HCT116 (cell line): ENCODE data around the gene AOC1. TPM values are rescaled to one million over a fixed set of nuclear protein-coding genes. Genes with fewer than 3 reads are reported as not detected.

Experiments used
- ATAC-seq: fragments of 200-7000 bp; cut with Tn5 transposase; 2 replicates; pipeline ENCODE4 v1.9.1; 2020; ENCODE audit warnings: mild to moderate bottlenecking, moderate library complexity
- BruUV-seq: library from RNA; stranded (reverse); fragments of 400-500 nt; replicated peaks from 2 replicates; lab custom pipeline; 2021; lab: Mats Ljungman, UMichigan
- CTCF ChIA-PET: fragments of 300-600 bp; sonication (Branson Sonifier 250); formaldehyde crosslinking; loops from one replicate; lab custom pipeline; 2021; ENCODE audit warnings: antibody characterized with exemption; lab: Charles Lee
- POLR2A ChIA-PET: fragments of 300-600, 350-600 bp; sonication (Branson Sonifier 250); formaldehyde crosslinking; loops from one replicate; lab custom pipeline; 2021; ENCODE audit warnings: antibody characterized with exemption; lab: Charles Lee
- RAD21 ChIA-PET, 2 experiments: fragments of 300-600 bp; sonication (Branson Sonifier 250); formaldehyde crosslinking; loops; one replicate each; lab custom pipeline; 2023; ENCODE audit warnings: low total read pairs in 2 of 2; ENCODE audit not compliant: uncharacterized antibody in 2 of 2, unreplicated experiment in 2 of 2, low non-redundant PET in 1 of 2; lab: Charles Lee
- DNase-seq: peaks from one replicate; pipeline ENCODE4 v3.0.0-alpha.2; 2010; ENCODE audit warnings: low read depth, low spot score
- H2AFZ ChIP-seq: fragments of 200-600 bp; shearing (Covaris generic), sonication (generic); 2 replicates; pipeline ENCODE4 v1.6.1; 2017; ENCODE audit warnings: low read depth, mixed run types, mixed read lengths, antibody characterized with exemption, low read length; ENCODE audit not compliant: poor library complexity, severe bottlenecking
- H3K27ac ChIP-seq: 2 replicates; pipeline ENCODE4 v1.5.1; 2012; ENCODE audit warnings: low read depth, low read length
- H3K27me3 ChIP-seq: fragments of 200-600 bp; sonication (generic); 2 replicates; pipeline ENCODE4 v1.6.1; 2016; ENCODE audit warnings: mixed run types, low read length, mixed read lengths; ENCODE audit not compliant: insufficient read depth
- H3K36me3 ChIP-seq, 2 experiments: fragments of 200-500 bp in 1 of 2; fragments of 200-600 bp in 1 of 2; sonication (Bioruptor generic) in 1 of 2; sonication (generic) in 1 of 2; 2 replicates each; pipeline versions ENCODE4 v1.5.1 to v1.6.1; 2014 to 2016; ENCODE audit warnings: low read length in 2 of 2, inconsistent platforms in 1 of 2, mixed read lengths in 1 of 2, mixed run types in 1 of 2; ENCODE audit not compliant: insufficient read depth in 2 of 2, control insufficient read depth in 1 of 2
- H3K4me1 ChIP-seq, 2 experiments: fragments of 200-600 bp in 1 of 2; sonication (generic) in 1 of 2; 2 replicates each; pipeline versions ENCODE4 v1.5.1 to v1.6.1; 2012 to 2017; ENCODE audit warnings: low read length in 2 of 2, inconsistent platforms in 1 of 2, mild to moderate bottlenecking in 1 of 2, mixed read lengths in 1 of 2, mixed run types in 1 of 2, moderate library complexity in 1 of 2; ENCODE audit not compliant: insufficient read depth in 2 of 2, control insufficient read depth in 1 of 2
- H3K4me2 ChIP-seq: fragments of 200-600 bp; sonication (generic); 2 replicates; pipeline ENCODE4 v1.6.1; 2017; ENCODE audit warnings: mixed run types, low read length, mixed read lengths
- H3K4me3 ChIP-seq, 2 experiments: fragments of 200-600 bp in 1 of 2; sonication (generic) in 1 of 2; replicated peaks in 1 of 2; 2 replicates each; pipeline ENCODE4 v1.5.1; 2011 to 2016; ENCODE audit warnings: low read length in 2 of 2, control low read depth in 1 of 2, low read depth in 1 of 2, mild to moderate bottlenecking in 1 of 2, mixed read lengths in 1 of 2, mixed run types in 1 of 2
- H3K79me2 ChIP-seq: fragments of 200-600 bp; sonication (generic); 2 replicates; pipeline ENCODE4 v1.6.1; 2017; ENCODE audit warnings: mild to moderate bottlenecking, mixed run types, low read length, moderate library complexity, mixed read lengths; ENCODE audit not compliant: insufficient read depth
- H3K9ac ChIP-seq: fragments of 200-600 bp; sonication (generic); 2 replicates; pipeline ENCODE4 v1.6.1; 2016; ENCODE audit warnings: low read length, mixed read lengths
- H3K9me2 ChIP-seq: fragments of 200-600 bp; sonication (generic), shearing (Covaris generic); 2 replicates; pipeline ENCODE4 v1.6.1; 2017; ENCODE audit warnings: mixed run types, mild to moderate bottlenecking, moderate library complexity; ENCODE audit not compliant: insufficient read depth
- H3K9me3 ChIP-seq, 2 experiments: fragments of 200-500 bp in 1 of 2; fragments of 200-600 bp in 1 of 2; sonication (Bioruptor generic) in 1 of 2; sonication (generic) in 1 of 2; 2 replicates each; pipeline ENCODE4 v1.6.1; 2014 to 2017; ENCODE audit warnings: low read length in 2 of 2, mixed read lengths in 2 of 2, inconsistent platforms in 1 of 2, low read depth in 1 of 2, mild to moderate bottlenecking in 1 of 2, mixed run types in 1 of 2, moderate library complexity in 1 of 2; ENCODE audit not compliant: control insufficient read depth in 1 of 2, insufficient read depth in 1 of 2
- H4K20me1 ChIP-seq: fragments of 200-600 bp; sonication (generic), shearing (Covaris generic); 2 replicates; pipeline ENCODE4 v1.6.1; 2017; ENCODE audit warnings: mixed run types, mild to moderate bottlenecking, moderate library complexity; ENCODE audit not compliant: insufficient read depth
- ATF3 ChIP-seq: IDR thresholded peaks from 2 replicates; pipeline ENCODE4 v1.6.1; 2012
- CTCF ChIP-seq, 3 experiments: fragments of 200-600 bp in 1 of 3; sonication (generic) in 1 of 3; IDR thresholded peaks in 2 of 3; conservative IDR thresholded peaks in 1 of 3; 2 replicates each; pipeline ENCODE4 v1.5.1; 2012 to 2017; ENCODE audit warnings: low read depth in 2 of 3, low read length in 2 of 3, antibody characterized with exemption in 1 of 3, borderline replicate concordance in 1 of 3, control low read depth in 1 of 3, mild to moderate bottlenecking in 1 of 3, mixed read lengths in 1 of 3, mixed run types in 1 of 3, moderate library complexity in 1 of 3; ENCODE audit not compliant: insufficient read depth in 1 of 3
- EGR1 ChIP-seq: IDR thresholded peaks from 2 replicates; pipeline ENCODE4 v1.6.1; 2012; ENCODE audit warnings: low read depth
- ELF1 ChIP-seq: IDR thresholded peaks from 2 replicates; pipeline ENCODE4 v1.6.1; 2012; ENCODE audit warnings: low read depth, borderline replicate concordance
- EZH2 ChIP-seq: fragments of 200-600 bp; sonication (generic); IDR thresholded peaks from 2 replicates; pipeline ENCODE4 v1.6.1; 2017; ENCODE audit warnings: antibody characterized with exemption, mixed run types
- FOSL1 ChIP-seq: IDR thresholded peaks from 2 replicates; pipeline ENCODE4 v1.6.1; 2012; ENCODE audit warnings: low read depth
- POLR2A ChIP-seq: IDR thresholded peaks from 2 replicates; pipeline ENCODE4 v1.7.0; 2011; ENCODE audit warnings: borderline replicate concordance; ENCODE audit not compliant: insufficient read depth, insufficient read length; ENCODE audit errors: extremely low read depth
- RAD21 ChIP-seq: IDR thresholded peaks from 2 replicates; pipeline ENCODE4 v1.6.1; 2012; ENCODE audit warnings: low read depth, mild to moderate bottlenecking
- SIN3A ChIP-seq: IDR thresholded peaks from 2 replicates; pipeline ENCODE4 v1.6.1; 2012; ENCODE audit warnings: low read depth
- SRF ChIP-seq: IDR thresholded peaks from 2 replicates; pipeline ENCODE4 v1.6.1; 2012; ENCODE audit warnings: low read depth
- TCF7L2 ChIP-seq: IDR thresholded peaks from 2 replicates; pipeline ENCODE4 v1.7.0; 2011; ENCODE audit warnings: borderline replicate concordance, inconsistent platforms; ENCODE audit not compliant: insufficient read depth, insufficient read length; ENCODE audit errors: extremely low read depth
- ZBTB33 ChIP-seq: IDR thresholded peaks from 2 replicates; pipeline ENCODE4 v1.6.1; 2011; ENCODE audit warnings: mild to moderate bottlenecking, low read length, moderate library complexity; ENCODE audit not compliant: insufficient replicate concordance; ENCODE audit errors: extremely low read depth
- ZNF274 ChIP-seq: fragments of 200-500 bp; sonication (Bioruptor generic); IDR thresholded peaks from 2 replicates; pipeline ENCODE4 v1.6.1; 2014; ENCODE audit warnings: mild to moderate bottlenecking, low read depth, low read length, inconsistent platforms
- intact Hi-C: fragments of 100-400 bp; cut with micrococcal nuclease; formaldehyde crosslinking; loops from 2 replicates; pipeline ENCODE4 v1.10.0; 2022
- total RNA-seq: library from RNA; stranded (reverse); gene quantifications from one replicate; pipeline ENCODE4 v1.2.1, GENCODE V29; 2021; ENCODE audit not compliant: unreplicated experiment
- TF ChIP-seq, protein P1 (sequence below): IDR thresholded peaks from 2 replicates; pipeline ENCODE4 v1.6.1; 2012
- TF ChIP-seq, protein P2 (sequence below): IDR thresholded peaks from 2 replicates; pipeline ENCODE4 v1.6.1; 2012; ENCODE audit warnings: low read depth

Gene AOC1
- total RNA-seq, 1 experiment from 2014 or later: 0.37 TPM

- no peak for DNase-seq
- CTCF ChIA-PET: no interaction called here
- H2AFZ ChIP-seq: no peak overlapping the region
- ATAC-seq: no peak
- H3K9me2 ChIP-seq: no peaks in the 10 kb centered on the region
- H4K20me1 ChIP-seq: no peaks in the 10 kb centered on the region
- H3K9me3 ChIP-seq: no peaks in the 10 kb centered on the region
- no peak overlapping the region for H3K9ac ChIP-seq
- H3K4me2 ChIP-seq: no peak overlapping the region
- BruUV-seq: no TSS peak
- RAD21 ChIA-PET: no interaction called here
- no peaks in the 10 kb centered on the region for H3K36me3 ChIP-seq
- H3K79me2 ChIP-seq: no peaks in the 10 kb centered on the region
- POLR2A ChIA-PET: no interaction called here
- H3K27ac ChIP-seq: no peak overlapping the region
- H3K4me3 ChIP-seq: no peak overlapping the region
- no peaks in the 10 kb centered on the region for H3K4me1 ChIP-seq
- H3K27me3 ChIP-seq: peaks cover 6% of the 10 kb centered on the region
- intact Hi-C loops: no loop called here
- TF ChIP-seq, protein P1, sequence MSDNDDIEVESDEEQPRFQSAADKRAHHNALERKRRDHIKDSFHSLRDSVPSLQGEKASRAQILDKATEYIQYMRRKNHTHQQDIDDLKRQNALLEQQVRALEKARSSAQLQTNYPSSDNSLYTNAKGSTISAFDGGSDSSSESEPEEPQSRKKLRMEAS: no peak
- no peak for TF ChIP-seq POLR2A
- no peak for TF ChIP-seq CTCF (IDR thresholded peaks at IDR 0.05 in 2 of 3, conservative IDR thresholded peaks at IDR 0.05 in 1 of 3; ENCODE audit: borderline replicate concordance in 1 of 3, insufficient read depth in 1 of 3, low read depth in 2 of 3, low read length in 2 of 3)
- TF ChIP-seq ZNF274: no peak
- TF ChIP-seq SRF: no peak
- TF ChIP-seq ELF1: no peak
- no peak for TF ChIP-seq SIN3A
- no peak for TF ChIP-seq EGR1
- TF ChIP-seq, protein P2, sequence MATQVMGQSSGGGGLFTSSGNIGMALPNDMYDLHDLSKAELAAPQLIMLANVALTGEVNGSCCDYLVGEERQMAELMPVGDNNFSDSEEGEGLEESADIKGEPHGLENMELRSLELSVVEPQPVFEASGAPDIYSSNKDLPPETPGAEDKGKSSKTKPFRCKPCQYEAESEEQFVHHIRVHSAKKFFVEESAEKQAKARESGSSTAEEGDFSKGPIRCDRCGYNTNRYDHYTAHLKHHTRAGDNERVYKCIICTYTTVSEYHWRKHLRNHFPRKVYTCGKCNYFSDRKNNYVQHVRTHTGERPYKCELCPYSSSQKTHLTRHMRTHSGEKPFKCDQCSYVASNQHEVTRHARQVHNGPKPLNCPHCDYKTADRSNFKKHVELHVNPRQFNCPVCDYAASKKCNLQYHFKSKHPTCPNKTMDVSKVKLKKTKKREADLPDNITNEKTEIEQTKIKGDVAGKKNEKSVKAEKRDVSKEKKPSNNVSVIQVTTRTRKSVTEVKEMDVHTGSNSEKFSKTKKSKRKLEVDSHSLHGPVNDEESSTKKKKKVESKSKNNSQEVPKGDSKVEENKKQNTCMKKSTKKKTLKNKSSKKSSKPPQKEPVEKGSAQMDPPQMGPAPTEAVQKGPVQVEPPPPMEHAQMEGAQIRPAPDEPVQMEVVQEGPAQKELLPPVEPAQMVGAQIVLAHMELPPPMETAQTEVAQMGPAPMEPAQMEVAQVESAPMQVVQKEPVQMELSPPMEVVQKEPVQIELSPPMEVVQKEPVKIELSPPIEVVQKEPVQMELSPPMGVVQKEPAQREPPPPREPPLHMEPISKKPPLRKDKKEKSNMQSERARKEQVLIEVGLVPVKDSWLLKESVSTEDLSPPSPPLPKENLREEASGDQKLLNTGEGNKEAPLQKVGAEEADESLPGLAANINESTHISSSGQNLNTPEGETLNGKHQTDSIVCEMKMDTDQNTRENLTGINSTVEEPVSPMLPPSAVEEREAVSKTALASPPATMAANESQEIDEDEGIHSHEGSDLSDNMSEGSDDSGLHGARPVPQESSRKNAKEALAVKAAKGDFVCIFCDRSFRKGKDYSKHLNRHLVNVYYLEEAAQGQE: no peak
- no peak for TF ChIP-seq EZH2
- no peak for TF ChIP-seq RAD21
- no peak for TF ChIP-seq TCF7L2
- no peak for TF ChIP-seq FOSL1
- TF ChIP-seq ATF3: no peak
- no peak for TF ChIP-seq ZBTB33
These were observed 5.1 kb downstream of the AOC1 start for GRCh38 chr7:150857276-150858055.
